ENCODE data around the gene PABPN1L.

PABPN1L gene

DNA sequence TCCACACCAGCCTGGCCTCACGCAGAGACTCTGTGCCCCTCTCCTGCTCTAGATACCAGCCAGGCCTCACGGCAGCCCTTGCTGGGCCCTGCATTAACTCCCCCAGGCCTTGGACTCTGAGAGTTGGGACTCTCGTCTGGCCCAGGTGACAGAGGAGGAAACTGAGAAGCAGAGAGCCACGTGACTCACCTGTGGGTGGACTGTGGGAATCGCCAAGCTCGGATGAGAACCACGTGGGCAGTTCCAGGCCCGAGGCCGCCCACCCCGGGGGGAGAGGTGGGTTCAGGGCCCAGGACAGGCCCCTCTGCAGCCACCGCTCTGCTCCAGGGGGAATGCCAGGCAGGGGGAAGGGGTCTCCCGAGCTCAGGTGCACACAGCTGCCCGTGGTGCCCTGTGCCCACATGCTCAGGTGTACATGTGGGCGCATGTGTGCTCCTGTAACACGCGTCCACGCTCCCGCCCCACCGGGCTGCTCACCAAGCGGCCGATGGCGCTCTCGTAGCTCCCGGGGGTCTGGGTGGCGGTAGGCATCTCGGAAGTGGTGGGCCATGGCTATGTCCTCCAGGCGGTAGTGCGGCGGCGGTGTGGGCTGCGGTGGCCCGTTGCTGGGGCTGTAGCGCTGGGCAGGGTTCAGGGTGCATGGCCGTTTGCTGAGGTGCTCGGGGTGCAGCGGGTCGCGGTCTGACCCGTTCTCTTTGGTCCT, 18.3 kb upstream of the PABPN1L start:
- FAIRE-seq: no peak

DNA sequence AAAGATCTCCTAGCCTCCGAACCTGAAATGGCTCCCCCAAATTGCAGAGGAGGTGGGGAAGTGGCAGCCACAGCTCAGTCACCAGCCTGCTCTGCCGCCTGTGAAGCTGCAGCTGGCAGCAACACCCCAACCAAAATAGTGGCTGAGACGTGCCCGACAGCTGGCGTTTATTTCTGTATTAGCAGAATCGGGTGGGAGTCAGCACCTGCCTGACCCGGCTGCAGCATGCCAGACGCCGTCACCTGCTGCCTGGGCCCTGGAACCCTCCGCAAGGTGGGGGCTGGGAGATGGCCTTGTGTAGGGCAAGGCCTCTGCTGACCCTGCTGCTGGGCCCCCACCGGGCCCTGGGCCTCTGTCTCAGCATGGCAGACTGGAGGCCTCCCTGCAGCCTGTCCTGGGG, 17.5 kb upstream of the PABPN1L start:
- DNase-seq (ENCODE audit: insufficient read length, low spot score): no peak
- FAIRE-seq: no peak

More for the DNA sequence above, 18.3 kb upstream of the PABPN1L start:
- no peak for DNase-seq (ENCODE audit: insufficient read length, low spot score)

DNA sequence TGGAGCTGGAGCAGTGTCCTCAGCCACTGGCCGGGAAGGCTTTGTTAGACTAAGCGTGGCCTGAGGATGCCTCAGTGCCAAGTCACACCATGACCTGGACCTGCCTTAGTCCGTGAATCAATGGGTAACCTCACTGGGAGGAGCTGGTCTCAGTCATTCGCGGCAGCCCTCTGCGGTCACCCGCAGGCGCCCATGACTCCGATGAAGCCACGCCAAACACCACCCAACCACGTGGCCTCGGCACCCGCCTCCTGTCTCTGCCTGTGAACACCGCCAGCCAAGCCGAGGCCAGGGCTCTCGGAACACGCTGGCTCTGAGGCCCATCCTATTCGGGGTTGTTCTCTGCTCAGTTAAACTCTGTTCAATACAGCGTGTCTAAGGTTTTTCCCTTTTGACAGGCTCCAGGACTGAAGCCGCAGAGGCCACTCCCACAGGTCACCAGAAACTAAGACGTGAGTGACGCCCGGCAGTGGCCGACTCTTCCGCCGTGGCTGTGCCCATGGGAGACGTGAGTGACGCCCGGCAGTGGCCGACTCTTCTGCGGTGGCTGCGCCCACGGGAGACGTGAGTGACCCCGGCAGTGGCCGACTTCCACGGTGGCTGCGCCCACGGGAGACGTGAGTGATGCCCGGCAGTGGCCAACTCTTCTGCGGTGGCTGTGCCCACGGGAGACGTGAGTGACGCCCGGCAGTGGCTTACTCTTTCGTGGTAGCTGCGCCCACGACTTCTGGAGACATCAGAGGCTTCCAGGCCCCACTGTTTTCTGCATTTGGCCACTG, 16.8 kb upstream of the PABPN1L start:
- FAIRE-seq (no peak), DNase-seq (ENCODE audit: insufficient read length, low spot score) (no peak)

GRCh38 chr16:88882358-88883030, 16.0 kb upstream of the PABPN1L start:
- DNase-seq (ENCODE audit: insufficient read length, low spot score) (no peak), FAIRE-seq (no peak)

- no peak for FAIRE-seq
- no peak for DNase-seq (ENCODE audit: insufficient read length, low spot score)
Measured at GRCh38 chr16:88881675-88882357, 15.4 kb upstream of the PABPN1L start.

- DNase-seq (ENCODE audit: insufficient read length, low spot score): no peak
- no peak for FAIRE-seq
Measured at GRCh38 chr16:88881007-88881615, 14.7 kb upstream of the PABPN1L start.

DNA sequence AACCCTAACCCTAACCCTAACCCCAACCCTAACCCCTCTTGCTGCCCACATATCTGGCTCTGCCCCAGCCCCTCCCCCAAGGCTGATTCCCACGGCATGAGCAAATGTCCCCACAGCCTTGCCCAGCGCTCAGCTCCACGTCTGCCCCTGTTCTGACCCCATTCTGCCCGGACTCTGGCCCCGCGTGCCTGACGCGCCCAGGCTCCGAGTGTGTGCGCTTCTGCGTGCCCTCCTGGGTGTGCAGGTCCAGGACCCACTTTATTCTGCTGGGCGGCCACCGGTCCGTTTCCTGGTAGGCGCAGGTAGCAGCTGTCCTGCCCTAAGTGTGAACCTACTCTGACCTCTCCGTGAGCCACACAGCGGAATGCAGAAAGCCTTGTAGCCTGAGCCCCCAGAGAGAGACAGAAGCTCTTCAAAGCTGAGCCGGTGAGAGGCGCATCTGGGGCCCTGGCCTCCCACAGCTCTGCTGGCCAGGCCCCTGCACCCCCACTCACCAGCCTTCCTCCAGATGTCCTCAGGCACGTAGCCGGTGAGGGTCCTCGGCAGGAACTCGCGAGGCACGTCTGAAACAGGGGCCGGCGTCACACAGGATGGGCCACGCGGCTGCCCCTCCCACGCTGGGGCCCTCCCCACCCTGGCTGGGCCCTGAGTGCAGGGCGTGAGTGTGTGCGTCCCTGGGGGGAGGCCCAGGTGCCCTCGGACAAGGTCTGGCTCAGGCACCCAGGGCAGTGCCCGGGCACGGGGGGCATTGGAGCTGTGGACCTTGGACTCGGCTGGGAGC, 14.0 kb upstream of the PABPN1L start:
- no peak for DNase-seq (ENCODE audit: insufficient read length, low spot score)
- no peak for FAIRE-seq

GRCh38 chr16:88879788-88880055, 13.3 kb upstream of the PABPN1L start:
- DNase-seq (ENCODE audit: insufficient read length, low spot score) (no peak), FAIRE-seq (no peak)

DNA sequence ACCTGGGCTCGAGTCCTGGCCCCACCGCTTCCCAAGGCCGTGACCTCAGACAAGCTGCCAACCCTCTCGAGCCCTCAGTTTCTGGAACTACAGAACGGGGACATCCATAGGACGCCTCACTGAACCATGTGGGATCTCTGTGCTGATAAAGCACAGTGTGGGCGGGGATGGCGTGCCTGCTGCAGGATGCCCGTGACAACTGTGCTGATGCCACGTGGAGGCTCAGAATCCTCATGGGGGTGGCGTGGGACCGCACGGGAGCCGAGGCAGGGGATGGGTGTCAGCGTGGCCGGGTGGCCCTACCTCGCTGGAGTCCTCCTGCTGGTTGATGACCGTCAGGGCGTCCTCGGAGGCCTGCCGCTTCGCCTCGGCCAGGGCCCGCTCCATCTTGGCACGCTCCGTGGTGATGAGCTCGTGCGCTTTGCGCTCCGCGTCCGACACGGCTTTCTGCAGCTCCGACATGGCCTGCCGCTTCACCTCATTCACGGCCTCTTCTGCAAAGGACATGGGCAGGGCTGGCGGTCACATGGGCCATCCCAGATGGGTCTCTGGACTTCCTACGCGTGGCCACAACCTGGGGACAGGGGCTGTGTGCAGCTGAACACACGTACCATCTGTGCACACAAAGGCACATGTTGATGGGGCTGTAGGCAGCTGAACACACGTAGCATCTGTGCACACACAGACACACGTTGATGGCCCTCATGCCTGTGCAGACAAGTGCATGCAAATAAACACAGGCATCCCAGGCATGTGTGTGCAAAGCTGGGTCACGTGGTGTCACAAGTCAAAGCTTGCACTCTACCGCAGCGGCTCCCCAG, 12.7 kb upstream of the PABPN1L start:
- DNase-seq (ENCODE audit: insufficient read length, low spot score) (no peak), FAIRE-seq (no peak)

DNA sequence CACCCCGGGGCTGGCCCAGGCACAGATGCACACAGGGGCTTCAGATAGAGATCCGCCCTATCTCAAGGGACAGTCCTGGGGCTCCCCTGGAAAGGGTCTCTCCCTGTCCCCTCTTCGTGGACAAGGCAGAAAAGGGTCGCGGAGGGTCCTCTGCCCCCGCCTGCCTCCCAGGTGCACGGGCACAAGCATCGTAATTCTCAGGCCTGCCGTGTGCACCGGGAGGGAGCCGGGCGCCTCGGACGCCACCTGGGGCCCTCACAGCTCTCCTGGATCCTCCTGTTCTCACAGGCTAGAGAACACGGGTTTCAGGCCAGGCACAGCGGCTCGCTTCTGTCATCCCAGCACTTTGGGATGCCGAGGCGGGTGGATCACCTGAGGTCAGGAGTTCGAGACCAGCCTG, 11.9 kb upstream of the PABPN1L start:
- no peak for FAIRE-seq

GRCh38 chr16:88877564-88878289, 11.3 kb upstream of the PABPN1L start:
- DNase-seq (ENCODE audit: insufficient read length, low spot score) (no peak), FAIRE-seq (no peak)

More for the DNA sequence above, 11.9 kb upstream of the PABPN1L start:
- no peak for DNase-seq (ENCODE audit: insufficient read length, low spot score)

DNA sequence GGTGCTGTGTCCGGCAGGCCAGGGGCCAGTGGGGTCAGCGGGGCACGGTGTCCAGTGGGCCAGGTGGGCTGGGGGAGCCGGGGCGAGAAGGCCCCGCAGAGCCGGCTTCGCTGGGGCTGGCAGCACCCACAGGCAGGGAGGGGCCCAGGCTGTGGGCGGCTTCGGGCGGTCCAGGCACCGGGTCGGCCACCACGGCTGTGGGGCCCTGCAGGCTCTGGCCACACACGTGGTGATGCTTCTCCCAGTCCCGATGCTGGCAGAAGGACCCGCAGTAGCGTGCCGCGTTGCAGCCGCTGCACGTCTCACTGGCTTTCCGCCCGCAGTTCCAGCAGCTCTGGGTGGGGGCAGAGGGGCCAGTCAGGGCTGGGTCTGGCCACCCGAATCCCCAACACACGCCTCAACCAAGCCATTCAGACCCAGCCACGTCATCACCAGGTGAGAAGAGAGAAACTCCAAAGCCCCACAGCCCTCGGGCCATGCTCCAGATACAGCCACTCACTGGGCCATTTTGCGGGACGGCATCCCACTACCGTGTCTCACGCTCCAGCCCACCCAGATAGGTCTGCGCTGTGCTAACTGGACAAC, 10.6 kb upstream of the PABPN1L start:
- FAIRE-seq: no peak
- no peak for DNase-seq (ENCODE audit: insufficient read length, low spot score)

DNA sequence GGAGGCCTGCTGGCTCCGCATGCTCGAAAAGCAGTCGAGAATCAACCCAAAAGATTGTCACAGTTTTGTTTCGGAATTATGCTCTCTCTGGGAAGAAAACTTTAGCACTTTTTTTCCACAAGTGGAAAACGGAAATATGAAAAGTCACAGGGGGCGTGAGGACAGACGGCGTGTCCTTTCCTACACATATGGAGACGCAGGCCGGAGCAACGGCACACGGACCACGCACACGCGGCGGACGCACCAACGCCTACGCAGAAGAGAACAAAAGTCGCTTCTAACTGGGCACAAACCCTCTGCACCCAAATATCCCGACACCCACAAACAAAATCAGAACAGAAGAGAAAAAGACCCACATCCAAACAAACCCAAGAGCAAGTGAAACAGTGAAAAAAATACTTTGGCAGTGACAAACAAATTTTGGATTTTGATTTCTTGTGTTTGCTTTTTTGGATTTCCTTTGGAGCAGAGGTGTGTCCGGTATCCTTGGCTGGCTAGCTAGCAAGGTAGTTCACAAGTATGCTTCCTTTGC, 9.3 kb upstream of the PABPN1L start:
- FAIRE-seq (no peak), DNase-seq (ENCODE audit: insufficient read length, low spot score) (no peak)

- DNase-seq (ENCODE audit: insufficient read length, low spot score) (no peak), FAIRE-seq (no peak)
Measured at GRCh38 chr16:88874938-88875599, 8.6 kb upstream of the PABPN1L start.

GRCh38 chr16:88872650-88873331, 6.3 kb upstream of the PABPN1L start:
- no peak for DNase-seq (ENCODE audit: insufficient read length, low spot score)
- no peak for FAIRE-seq

DNA sequence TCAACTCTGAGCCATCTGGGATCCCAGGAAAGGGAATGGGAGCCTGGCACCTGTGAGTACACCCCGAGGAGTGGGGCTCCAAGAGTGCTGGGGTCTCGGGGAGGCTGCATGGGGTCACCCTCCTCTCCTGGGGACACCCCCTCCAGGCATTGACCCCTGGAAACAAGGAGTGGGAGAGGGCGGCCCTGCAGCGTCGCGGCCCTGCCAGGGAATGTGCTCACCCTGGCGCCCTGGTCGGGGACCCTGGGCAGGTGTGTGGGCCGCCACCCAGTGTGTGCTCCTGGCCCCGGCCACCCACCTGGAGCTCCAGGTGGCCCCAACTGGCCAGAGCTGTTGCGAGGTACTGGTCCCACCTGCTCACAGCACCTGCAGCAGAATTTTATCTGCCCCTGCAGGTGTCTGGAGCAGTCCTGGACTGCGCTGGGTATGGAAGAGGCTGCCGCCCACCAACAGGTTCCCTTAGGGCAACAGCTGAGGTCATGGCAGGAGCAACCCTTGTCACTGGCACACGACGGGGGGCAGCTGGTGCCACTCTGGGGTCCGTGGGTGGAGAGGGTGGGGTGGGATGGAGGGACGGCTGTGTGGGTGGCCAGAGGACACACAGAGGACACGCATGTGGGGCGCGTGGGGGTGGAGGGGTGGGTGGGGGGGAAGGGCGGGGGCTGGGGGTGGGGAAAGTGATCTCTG, 5.4 kb upstream of the PABPN1L start:
- FAIRE-seq: no peak
- no peak for DNase-seq (ENCODE audit: insufficient read length, low spot score)

DNA sequence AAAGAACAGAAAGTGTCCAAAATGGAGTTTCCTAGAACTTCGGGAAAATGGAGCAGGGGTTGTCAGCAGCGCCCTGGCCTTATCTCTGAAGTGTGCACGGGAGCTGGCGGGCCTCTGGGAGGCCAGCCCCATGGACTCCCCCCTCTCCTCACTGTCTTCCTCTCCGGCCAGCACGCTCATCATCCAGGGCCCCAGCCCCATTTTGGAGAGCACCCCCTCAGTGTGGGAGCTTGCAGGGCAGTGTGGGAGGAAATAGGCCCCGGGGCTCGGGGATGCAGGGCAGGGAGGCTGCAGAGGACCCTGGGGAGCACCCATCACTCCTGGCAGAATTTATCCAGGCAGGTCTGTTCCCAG, 4.9 kb upstream of the PABPN1L start:
- FAIRE-seq: no peak
- no peak for DNase-seq (ENCODE audit: insufficient read length, low spot score)

Measured in GM19239 (cell line).